ENCODE results near the gene BAMBI. TPM values are rescaled to one million over a fixed set of nuclear protein-coding genes. Genes with fewer than 3 reads are reported as not detected.

Gene BAMBI
- total RNA-seq, 2 experiments from 2014 or later, result 0.18 to 0.27 TPM

DNA sequence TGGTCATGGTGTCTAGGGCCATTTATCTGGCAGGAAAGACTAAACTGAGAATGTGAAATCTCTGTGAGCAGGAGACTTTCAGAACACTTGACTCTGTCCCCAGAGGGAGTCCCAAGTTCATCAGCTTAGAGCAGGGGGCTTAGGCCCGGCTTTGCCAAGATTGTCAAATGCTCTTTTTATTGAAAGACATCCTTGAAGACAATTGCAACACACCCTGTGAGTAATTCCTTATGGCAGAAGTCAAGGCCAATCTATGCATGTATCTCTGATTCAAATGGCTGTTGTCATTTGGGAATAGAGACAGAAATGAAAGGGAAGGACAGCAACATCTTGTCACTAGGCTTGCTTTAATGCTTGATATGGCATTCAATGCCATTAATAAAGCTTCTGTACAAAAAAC lies 33.7 kb downstream of the BAMBI start:
- Mint-ChIP-seq H3K27ac (no peak overlapping the region), H3K36me3 (ENCODE audit: low read depth) (no peaks in the 10 kb centered on the region), H3K4me1 (ENCODE audit: low read depth) (no peaks in the 10 kb centered on the region), H3K27me3 (peaks cover 6% of the 10 kb centered on the region), H3K4me3 (no peak overlapping the region), H3K9me3 (no peaks in the 10 kb centered on the region)
- intact Hi-C loops (cut with micrococcal nuclease), result no loop called here
- DNase-seq (no peak), ATAC-seq (no peak)
- TF ChIP-seq, protein P1, sequence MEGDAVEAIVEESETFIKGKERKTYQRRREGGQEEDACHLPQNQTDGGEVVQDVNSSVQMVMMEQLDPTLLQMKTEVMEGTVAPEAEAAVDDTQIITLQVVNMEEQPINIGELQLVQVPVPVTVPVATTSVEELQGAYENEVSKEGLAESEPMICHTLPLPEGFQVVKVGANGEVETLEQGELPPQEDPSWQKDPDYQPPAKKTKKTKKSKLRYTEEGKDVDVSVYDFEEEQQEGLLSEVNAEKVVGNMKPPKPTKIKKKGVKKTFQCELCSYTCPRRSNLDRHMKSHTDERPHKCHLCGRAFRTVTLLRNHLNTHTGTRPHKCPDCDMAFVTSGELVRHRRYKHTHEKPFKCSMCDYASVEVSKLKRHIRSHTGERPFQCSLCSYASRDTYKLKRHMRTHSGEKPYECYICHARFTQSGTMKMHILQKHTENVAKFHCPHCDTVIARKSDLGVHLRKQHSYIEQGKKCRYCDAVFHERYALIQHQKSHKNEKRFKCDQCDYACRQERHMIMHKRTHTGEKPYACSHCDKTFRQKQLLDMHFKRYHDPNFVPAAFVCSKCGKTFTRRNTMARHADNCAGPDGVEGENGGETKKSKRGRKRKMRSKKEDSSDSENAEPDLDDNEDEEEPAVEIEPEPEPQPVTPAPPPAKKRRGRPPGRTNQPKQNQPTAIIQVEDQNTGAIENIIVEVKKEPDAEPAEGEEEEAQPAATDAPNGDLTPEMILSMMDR (IDR thresholded peaks at IDR 0.05), result no peak
- CTCF ChIA-PET, result no interaction called here
- POLR2A ChIA-PET, result no interaction called here

DNA sequence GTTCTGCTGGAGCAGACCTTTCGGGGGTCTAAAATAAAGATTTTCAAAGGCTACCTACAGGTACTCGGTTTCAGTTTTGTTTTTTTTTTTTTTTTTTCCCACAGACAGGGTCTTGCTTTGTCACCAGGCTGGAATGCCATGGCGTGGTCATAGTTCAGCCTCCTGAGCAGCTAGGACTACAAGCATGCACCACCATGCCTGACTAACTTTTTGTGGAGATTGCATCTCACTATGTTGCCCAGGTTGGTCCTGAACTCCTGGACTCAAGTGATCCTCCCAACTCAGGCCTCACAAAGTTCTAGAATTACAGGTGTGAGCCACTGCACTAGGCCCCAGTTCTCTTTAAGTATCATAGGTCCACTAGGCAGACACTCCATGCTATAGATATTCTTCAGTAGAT lies 34.5 kb downstream of the BAMBI start:
- no peak for DNase-seq
- H3K36me3 Mint-ChIP-seq (ENCODE audit: low read depth), result no peaks in the 10 kb centered on the region
- no peaks in the 10 kb centered on the region for H3K4me1 Mint-ChIP-seq (ENCODE audit: low read depth)
- POLR2A ChIA-PET, result no interaction called here
- no peak for ATAC-seq
- peaks cover 6% of the 10 kb centered on the region for H3K27me3 Mint-ChIP-seq
- CTCF ChIA-PET, result no interaction called here
- no peaks in the 10 kb centered on the region for H3K9me3 Mint-ChIP-seq
- intact Hi-C loops (cut with micrococcal nuclease), result no loop called here
- no peak overlapping the region for H3K27ac Mint-ChIP-seq
- TF ChIP-seq, protein P1 (IDR thresholded peaks at IDR 0.05), result no peak
- no peak overlapping the region for H3K4me3 Mint-ChIP-seq

DNA sequence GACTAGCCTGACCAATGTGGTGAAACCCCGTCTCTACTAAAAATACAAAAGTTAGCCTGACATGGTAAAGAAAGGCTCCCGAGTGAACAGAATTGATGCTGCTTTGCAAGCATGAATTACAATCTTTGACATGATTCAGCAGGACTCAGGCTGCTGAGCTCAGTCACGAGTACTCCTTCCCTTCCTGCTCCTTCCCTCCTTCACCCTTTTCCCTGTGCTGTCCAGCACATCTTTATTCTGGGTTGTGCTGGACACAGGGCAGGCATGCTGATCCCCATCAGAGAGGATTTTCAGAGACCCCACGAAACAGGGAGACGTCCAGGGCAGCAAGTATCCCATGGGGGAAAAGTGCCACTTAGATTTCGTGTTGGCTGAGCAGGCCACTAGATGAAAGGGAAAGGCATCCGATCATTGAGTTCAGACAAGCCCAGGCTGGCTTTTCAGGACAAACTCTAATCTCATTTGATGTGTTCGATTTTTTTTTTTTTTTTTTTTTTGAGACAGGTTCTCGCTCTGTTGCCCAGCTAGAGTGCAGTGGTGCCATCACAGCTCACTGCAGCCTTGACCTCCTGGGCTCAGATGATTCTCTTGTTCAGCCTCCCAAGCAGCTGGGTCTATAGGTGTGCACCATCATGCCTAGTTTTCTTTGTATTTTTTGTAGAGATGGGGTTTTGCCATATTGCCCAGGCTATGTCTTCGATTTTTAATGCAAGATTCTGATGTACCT lies 36.5 kb downstream of the BAMBI start:
- intact Hi-C loops (cut with micrococcal nuclease), result no loop called here
- no peaks in the 10 kb centered on the region for H3K4me1 Mint-ChIP-seq (ENCODE audit: low read depth)
- H3K27me3 Mint-ChIP-seq, result peaks cover 3% of the 10 kb centered on the region
- TF ChIP-seq, protein P1 (IDR thresholded peaks at IDR 0.05), result no peak
- ChIA-PET POLR2A (no interaction called here), CTCF (no interaction called here)
- ATAC-seq, result no peak
- no peaks in the 10 kb centered on the region for H3K36me3 Mint-ChIP-seq (ENCODE audit: low read depth)
- H3K4me3 Mint-ChIP-seq, result no peak overlapping the region
- H3K27ac Mint-ChIP-seq, result no peak overlapping the region
- DNase-seq, result no peak
- H3K9me3 Mint-ChIP-seq, result no peaks in the 10 kb centered on the region

DNA sequence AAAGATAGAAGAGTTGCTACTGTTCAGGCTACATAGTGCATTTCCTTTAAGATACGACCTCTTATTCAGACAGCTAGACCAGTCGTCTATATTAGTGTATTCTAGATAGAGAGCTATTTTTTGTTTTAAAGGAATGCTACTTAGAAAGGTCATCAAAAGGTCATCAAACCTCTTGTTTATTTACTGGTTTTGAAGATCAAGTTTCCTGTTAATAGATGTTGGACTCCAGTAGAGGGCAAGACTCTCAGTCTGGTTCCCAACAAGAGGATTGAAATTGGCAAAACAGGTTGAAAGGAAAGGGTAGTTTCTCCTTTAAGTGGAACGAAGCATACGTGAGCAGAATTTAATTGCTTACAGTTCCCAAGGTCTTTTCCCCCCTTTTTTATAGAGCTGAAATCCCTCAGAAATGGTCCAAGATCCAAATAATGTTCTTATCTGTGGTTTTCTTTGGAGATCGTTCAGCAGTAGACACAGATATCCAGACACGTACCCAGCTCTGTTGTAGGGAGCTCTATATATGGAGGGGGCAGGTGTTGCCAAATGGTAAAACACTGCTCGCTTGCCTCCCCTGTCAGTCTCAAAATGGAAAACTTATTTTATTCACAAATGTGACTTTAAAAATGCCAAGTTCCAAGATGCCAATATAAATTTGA lies 37.2 kb downstream of the BAMBI start:
- H3K36me3 Mint-ChIP-seq (ENCODE audit: low read depth), result no peaks in the 10 kb centered on the region
- H3K4me3 Mint-ChIP-seq, result no peak overlapping the region
- POLR2A ChIA-PET, result no interaction called here
- H3K27ac Mint-ChIP-seq, result no peak overlapping the region
- H3K27me3 Mint-ChIP-seq, result peaks cover 5% of the 10 kb centered on the region
- TF ChIP-seq, protein P1 (IDR thresholded peaks at IDR 0.05), result no peak
- ATAC-seq (no peak), DNase-seq (no peak)
- CTCF ChIA-PET, result no interaction called here
- H3K4me1 Mint-ChIP-seq (ENCODE audit: low read depth), result no peaks in the 10 kb centered on the region
- H3K9me3 Mint-ChIP-seq, result no peaks in the 10 kb centered on the region
- intact Hi-C loops (cut with micrococcal nuclease), result no loop called here

DNA sequence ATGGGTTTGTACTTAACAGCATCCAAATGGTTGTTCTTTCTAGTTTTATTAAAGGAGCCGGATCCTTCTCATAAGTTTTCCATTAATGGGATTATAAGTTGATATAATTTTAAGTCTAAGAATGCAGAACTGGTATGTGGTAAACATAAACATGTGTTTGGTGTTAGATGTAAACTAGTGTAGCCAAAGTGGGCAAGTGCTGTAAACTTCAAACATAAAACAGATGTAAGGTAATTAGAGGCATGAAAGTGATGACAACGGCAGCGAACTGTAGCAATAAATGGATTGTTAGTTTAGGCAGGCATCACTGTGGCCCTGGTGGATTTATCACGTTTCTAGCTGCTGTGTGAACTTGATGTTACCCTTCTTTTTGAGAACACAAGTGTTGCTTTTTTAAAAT lies 37.9 kb downstream of the BAMBI start:
- H3K36me3 Mint-ChIP-seq (ENCODE audit: low read depth), result no peaks in the 10 kb centered on the region
- DNase-seq (no peak), ATAC-seq (no peak)
- TF ChIP-seq, protein P1 (IDR thresholded peaks at IDR 0.05), result no peak
- H3K4me1 Mint-ChIP-seq (ENCODE audit: low read depth), result no peaks in the 10 kb centered on the region
- no peak overlapping the region for H3K27ac Mint-ChIP-seq
- no peaks in the 10 kb centered on the region for H3K9me3 Mint-ChIP-seq
- CTCF ChIA-PET, result no interaction called here
- peaks cover 6% of the 10 kb centered on the region for H3K27me3 Mint-ChIP-seq
- no peak overlapping the region for H3K4me3 Mint-ChIP-seq
- intact Hi-C loops (cut with micrococcal nuclease), result no loop called here
- POLR2A ChIA-PET, result no interaction called here

Measured in activated CD8-positive, alpha-beta T cell treated with anti-CD3 and anti-CD28 coated beads for 36 hours (primary cell).